HG03575 (cell line): ENCODE measurements around the gene PEA15.

Experiments
- ATAC-seq: cut with Tn5 transposase; IDR thresholded peaks from one replicate; pipeline ENCODE4 v1.9.1; 2021; ENCODE audit not compliant: unreplicated experiment, insufficient number of reproducible peaks, low FRiP score; ENCODE audit errors: extremely low read depth

The PEA15 gene, protein sequence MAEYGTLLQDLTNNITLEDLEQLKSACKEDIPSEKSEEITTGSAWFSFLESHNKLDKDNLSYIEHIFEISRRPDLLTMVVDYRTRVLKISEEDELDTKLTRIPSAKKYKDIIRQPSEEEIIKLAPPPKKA

DNA sequence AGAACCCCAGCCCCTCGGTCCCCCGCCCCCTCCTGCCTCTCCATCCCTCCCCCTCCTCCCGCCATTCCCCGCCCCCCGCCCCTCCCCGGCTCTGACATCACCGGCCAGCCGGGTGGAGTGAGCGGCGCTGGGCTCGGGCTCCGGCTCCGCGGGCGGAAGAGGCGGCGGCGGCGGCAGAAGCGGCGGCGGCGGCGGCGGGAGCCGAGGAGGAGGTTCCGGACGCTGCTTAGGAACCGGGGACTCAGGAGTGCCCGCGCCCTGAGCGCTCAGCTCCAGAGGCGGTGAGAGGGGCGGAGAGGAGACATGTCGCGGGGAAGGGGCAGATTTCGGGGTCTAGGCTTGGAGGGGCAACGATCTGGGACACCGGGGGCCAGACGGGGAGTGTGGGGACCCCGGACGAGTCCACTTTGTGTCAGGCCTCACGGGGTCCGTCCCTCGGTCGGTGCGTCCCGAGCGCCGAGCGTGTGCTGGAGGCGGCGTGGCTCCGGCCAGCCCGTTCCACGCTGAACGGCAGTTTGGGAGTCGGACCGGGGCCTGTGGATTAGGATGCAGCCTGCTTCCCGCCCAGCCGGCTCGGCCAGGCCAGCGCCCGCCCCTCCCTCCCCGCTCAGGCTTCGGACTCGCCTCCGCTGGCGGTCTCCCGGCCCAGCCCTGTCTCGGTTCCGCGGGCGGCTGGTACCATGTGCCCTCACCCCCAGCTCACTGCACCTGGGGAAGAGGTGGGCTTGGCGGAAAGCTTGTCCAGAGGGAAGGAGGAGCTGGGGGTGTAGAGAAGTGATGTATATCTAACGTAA, at the start of gene PEA15:
PEA15 (plus strand) TSS at position 143 of the 794 bp plus-strand sequence. CDS start 6,161 bp downstream, outside the sequence.
- ATAC-seq: no peak

DNA sequence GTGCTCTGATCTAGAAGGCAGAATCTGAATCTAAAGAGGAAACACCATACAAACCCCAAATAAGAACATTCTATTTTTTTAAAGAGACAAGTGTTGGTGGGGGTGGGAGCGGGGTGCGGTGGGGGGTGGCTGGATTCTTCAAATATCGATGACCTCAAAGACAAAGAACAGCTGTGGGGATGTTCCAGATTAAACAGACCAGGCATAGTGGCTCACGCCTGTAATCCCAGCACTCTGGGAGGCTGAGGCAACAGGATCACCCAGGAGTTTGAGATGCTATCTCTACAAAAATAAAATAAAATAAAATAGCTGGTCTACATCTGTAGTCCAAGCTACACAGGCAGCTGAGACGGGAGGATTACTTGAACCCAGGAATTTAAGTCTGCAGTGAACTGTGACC, 48.8 kb upstream of the PEA15 start:
- ATAC-seq: no peak

DNA sequence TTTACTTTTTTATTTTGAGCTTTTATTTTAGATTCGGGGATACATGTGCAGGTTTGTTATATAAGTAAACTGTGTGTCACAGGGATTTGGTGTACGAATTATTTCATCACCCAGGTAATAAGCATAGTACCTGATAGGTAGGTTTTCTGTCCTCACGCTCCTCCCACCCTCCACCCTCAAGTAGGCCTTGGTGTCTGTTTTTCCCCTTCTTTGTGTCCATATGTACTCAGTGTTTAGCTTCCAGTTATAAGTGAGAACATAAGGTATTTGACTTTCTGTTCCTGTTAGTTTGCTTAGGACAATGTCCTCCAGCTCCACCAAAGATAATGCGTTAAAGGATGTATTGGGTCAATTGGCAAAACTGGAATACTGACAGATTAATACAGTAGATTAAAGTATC, 48.0 kb upstream of the PEA15 start:
- ATAC-seq: no peak

DNA sequence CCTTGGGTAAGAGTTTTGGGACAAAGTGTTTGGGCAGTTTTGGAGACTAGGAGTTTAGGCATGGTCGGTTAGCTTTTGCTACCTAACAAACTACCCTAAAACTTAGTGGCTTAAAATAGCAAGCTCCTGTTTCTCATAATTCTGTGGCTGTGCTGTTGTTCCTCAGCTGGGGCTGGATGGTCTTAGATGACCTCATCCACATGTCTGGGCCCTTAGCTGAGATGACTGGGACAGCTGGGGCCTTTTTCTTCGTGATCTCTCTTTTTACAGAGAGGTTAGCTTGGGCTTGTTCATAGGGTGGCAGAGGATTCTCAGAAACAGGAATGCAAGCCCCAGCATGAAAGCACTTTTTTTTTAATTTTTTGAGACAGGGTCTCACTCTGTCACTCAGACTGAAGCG, 47.2 kb upstream of the PEA15 start:
- no peak for ATAC-seq

DNA sequence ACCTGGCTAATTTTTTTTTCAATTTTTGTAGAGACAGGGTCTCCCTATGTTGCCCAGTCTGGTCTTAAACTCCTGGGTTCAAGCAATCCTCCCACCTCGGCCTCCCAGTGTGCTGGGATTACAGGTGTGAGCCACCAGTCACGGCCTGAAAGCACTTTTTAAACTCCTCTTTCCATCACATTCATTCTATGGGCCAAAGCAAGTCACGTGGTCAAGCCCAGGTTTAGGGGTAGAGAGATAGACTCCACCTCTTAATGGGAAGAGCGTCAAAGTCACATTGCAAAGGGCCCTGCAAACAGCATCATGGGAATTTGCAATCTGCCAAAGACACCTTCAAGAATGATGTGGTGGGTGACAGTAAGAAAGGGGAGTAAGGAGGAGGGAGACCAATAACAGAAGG, 46.6 kb upstream of the PEA15 start:
- ATAC-seq: no peak

DNA sequence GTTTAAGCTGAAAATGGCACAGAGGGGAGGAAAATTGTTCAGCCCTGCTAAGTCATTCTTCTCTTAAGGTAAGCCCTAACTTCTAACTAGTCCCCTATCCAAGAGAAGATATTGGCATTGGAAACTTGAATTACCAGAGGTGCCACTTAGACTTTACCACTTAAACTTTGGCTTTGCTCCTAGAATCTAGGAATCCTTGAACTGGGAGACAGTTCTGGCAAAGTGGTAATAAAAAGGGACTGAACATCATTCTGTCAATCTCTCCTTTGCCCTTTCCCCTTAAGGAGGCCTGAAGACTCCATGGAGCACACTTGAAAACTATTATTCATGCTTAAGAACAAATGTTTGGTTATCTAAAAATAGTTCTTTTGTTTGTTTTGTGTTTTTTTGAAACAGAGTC, 45.3 kb upstream of the PEA15 start:
- ATAC-seq: no peak

DNA sequence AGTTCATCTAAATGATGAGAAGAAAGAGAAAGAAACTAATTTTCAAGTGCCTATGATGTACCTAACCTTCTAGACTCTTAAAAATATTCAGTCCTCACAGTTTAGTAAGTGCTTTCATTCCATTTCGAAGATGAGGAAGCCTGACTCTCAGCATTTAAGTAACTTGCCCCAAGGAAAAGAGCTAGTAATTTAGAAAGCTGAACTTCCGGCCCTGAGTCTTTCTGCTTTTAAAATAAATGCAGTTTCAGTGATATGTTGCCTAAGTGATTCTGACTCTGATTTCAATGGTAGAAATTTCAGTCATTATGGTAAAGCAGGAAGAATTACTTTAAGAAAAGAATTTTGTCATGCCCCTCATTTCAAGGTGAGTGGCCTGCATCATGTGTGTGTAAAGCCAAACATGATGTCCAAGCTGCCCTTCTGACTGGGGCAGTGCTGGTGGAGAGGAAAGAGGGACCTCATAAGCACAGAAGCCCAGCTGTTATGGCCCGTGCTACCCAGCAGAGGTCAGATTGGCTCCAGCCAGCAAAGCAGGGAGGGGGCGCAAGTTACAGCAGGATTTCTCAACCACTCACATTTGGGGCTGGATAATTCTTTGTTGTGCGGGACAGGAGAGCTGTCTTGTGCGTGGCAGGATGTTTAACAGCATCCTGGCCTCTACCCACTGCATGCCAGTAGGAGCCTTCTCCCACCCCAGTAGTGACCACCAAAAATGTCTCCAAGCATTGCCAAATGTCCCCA, 43.0 kb upstream of the PEA15 start:
- no peak for ATAC-seq

DNA sequence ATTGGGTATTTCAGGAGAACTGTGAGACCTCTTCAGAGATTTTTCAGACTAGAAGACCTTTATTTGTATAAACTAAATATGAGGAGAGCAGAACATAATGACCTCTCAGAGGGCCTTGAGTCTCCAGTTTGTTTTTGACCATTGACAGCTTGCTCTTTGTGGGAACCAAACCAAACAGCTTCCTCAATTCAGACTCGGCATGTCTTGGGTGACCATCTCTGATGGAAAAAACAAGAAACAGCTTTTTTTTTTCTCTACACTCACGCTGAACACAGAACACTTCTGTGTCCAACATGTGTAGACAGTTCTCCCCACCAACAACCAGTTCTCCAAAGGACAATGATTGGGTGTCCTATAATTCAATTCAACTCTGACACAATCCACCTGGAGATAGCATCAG, 42.3 kb upstream of the PEA15 start:
- ATAC-seq: no peak

DNA sequence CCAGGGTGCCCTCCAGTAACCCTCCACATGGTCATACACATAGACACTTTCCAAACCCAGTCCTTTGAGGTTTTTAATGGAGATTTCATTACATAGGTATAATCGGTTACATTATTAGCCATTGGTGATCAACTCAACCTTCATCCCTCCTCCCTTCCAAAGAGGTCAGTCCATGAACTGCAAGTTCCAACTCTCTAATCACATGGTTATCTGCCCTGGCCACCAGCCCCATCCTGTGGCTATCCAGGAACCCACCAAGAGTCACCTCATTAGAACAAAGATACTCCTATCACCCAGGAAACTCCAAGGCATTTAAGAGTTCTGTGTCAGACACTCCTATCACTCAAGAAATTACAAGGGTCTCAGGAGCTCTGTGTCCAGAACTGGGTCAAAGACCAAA, 41.6 kb upstream of the PEA15 start:
- no peak for ATAC-seq

DNA sequence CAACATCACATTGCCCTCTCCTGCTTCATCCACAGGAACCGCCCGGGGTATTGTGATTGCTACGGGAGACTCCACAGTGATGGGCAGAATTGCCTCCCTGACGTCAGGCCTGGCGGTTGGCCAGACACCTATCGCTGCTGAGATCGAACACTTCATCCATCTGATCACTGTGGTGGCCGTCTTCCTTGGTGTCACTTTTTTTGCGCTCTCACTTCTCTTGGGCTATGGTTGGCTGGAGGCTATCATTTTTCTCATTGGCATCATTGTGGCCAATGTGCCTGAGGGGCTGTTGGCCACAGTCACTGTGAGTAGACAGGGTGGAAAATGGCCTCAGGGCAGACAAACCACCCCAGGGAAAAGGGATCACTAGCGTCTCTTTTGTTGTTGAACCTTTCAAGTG, 41.1 kb upstream of the PEA15 start:
- ATAC-seq: no peak

DNA sequence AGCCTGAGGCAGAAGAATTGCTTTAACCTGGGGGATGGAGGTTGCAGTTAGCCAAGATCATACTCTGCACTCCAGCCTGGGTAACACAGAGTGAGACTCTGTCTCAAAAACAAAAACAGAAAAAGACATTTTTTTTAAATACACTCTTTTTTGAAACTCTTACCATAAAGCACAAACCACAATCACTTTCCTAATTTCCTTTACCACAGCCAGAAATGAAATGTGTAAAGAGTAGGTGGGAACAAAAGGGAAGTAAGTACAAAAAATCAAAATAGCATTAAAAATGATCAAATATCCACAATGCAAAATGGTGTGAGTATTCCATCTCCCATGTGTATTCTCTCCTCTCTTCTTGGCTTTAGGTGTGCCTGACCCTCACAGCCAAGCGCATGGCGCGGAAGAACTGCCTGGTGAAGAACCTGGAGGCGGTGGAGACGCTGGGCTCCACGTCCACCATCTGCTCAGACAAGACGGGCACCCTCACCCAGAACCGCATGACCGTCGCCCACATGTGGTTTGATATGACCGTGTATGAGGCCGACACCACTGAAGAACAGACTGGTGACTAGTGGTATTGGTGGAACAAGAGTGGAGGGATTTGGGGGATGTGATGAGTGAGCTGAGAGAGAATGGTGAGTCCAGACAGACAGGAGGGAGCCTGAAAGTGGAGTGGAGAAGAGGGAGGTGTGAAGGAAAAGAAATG, 38.9 kb upstream of the PEA15 start:
- ATAC-seq: no peak

DNA sequence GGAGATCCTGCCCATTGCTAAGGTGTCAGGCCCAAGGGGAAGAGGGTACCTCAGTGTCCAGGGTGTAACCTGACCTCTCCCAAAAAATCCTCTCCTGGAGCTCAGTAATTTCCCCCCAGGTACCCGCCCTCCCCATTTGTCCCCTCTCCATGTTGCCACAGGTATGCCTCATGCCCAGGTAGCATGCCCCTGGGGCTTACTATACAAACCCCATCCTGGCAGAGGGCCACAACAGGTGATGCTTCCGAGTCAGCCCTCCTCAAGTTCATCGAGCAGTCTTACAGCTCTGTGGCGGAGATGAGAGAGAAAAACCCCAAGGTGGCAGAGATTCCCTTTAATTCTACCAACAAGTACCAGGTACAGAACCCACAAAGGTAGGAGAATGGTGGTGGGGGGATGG, 38.1 kb upstream of the PEA15 start:
- no peak for ATAC-seq

DNA sequence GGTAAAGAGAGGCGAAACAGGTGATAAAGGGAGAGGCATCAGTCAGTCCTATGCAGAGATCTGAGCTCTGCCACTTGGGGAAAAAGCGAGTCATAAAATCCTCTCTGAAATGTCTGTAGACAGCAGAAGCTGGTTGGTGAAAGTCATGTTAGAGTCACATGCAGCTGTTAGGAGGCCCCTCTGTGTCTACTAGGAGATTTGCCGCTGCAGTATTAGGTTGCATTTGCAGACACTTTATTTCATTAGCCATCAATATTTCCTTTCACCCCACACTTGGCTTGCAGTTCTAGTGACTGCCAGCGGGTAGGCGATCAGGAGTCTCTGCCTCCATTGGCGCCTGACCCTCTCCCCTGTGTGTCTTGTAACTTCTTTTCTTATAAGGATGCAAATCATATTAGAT, 37.6 kb upstream of the PEA15 start:
- no peak for ATAC-seq

DNA sequence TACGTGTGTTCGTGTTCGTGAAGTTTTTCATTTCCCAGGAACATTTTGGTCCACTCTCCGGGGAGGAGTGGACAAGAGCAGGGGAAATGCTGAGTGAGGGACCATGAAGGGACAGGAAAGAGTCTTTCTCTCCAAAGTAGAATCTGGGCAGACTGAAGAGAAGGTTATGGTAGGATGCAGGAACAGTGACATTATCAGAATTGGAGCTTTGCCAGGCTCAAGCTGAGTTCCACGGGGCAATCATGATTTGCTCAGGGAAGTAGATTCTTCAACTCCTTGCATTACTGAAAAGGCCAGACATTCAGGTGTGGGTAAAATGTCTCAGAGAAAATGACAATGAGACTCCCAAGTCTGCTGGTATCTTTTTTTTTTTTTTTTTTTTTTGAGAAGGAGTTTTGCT, 37.2 kb upstream of the PEA15 start:
- ATAC-seq: no peak

DNA sequence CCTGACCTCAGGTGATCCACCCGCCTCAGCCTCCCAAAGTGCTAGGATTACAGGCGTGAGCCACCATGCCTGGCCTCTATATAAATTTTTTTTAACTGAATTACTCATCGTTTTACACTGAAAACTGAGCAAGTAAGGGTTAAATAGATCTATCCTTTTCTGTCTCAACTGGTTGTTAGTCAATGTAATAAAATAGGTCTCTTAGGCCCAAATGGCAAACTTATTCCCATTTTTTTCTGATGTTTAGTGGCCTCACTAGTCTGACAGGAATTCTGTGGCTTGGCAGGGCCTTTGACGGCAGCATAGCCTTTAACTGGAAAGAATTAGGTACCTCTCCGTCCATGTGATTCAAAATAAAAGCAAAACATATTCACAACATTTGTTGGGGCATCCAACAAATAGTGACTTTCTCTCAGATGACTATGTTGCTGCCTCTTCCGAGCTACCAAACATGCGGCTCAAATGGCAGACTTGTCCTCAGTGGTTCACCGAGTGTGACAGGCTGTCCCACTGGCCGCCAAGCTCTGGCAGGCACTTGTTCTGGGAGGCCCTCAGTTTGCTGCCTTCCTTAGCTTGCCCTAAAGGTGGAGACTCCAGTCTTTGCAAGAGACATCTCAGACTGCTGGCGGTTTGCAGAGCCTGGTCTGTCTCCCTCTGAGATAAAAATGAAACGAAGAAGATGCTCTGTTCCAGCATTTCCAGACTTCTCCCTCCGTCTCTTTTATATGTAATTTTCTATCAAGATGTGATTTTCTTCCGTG, 36.4 kb upstream of the PEA15 start:
- ATAC-seq: no peak

DNA sequence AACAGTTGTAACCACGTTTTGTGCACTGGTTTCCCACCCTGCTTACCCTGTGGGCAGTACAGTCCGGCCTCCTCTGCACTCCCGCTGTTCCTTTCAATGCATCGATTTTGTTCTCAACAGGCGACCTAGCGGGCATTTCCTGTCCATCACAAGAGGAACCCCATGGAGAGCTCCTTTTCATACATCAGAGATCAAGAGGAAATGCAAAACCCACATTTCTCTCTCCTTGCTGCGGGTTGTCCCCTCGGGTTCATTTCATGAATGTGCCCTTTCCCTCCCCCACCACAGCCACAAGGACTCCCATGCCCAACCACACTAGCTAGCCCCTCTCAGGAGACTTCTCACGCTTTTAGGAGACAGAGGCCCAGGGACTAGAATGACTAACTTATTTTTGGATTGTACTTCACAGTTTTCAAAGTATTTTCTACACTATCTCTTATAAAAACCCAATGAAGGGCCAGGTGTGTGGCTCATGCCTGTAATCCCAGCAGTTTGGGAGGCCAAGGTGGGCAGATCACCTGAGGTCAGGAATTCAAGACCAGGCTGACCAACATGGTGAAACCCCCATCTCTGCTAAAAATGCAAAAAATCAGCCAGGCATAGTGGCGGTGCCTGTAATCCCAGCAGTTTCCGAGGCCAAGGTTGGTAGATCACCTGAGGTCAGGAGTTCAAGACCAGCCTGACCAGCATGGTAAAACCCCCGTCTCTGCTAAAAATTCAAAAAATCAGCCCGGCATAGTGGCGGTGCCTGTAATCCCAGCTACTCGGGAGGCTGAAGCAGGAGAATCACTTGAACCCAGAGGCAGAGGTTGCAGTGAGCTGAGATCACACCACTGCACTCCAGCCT, 35.4 kb upstream of the PEA15 start:
- ATAC-seq: peak; percentile 73

DNA sequence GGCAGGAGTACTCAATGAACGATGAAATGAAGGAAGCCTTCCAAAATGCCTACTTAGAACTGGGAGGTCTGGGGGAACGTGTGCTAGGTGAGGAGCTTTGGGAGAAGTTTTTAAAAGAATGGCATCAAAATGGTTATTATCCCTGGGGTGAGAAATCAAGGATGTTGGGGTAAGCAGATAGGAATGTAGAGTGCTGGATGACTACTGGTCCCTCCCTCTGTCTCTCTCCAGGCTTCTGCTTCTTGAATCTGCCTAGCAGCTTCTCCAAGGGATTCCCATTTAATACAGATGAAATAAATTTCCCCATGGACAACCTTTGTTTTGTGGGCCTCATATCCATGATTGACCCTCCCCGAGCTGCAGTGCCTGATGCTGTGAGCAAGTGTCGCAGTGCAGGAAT, 33.8 kb upstream of the PEA15 start:
- ATAC-seq: no peak

DNA sequence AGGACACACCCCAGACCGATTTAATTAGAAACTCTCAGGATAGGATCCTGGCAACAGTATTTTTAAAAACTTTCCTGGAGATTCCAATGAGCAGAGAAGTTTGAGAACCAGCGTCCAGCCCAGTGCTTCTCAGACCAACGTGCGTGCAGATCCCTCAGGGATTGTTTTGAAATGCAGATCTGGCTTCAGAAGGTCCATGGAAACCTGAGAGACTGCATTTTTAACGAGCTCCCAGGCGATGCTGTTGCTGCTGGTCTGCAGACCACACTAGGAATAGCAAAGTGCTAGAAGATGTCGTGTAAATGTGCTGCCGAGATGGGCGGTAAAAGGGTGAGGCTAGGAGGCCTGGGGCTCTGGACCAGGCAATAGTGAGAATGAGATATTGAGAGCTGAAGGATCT, 33.2 kb upstream of the PEA15 start:
- ATAC-seq: no peak
